Measurements from ENCODE around the gene MLF2.

Gene MLF2

DNA sequence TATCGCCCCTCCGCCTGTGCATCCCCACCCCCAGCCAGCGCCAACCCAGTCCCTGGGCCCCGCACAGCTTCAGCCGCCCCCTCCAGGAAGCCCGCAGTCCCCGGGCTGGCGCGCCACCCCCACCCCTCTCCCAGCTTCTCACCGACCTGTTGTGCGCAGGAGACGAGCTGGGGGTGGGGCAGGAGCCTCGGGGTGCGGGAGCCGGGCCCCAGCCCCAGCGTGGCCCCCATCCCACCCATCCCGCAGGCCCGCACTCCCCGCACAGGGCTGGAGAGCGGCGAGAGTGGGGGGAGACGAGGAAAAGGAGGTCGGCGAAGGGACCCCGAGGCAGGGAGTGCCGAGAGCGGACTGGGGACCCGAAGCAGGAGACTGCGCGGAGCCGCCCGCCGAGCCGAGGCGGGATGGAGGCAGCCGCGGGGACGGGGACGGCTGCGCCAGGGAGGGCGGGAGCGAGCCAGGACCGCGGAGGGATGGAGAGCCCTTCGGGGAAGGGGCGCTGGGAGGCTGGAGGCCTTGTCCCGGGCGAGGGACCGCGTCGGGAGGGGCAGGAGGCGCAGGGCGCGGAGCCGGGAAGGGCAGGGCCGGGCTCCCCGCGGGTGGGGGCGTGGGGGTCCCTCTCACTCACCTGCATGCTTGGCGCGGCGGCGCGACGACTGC is 52.8 kb downstream of the MLF2 start:
- no peak for DNase-seq (ENCODE audit: low read depth)
- TF ChIP-seq, protein P1, sequence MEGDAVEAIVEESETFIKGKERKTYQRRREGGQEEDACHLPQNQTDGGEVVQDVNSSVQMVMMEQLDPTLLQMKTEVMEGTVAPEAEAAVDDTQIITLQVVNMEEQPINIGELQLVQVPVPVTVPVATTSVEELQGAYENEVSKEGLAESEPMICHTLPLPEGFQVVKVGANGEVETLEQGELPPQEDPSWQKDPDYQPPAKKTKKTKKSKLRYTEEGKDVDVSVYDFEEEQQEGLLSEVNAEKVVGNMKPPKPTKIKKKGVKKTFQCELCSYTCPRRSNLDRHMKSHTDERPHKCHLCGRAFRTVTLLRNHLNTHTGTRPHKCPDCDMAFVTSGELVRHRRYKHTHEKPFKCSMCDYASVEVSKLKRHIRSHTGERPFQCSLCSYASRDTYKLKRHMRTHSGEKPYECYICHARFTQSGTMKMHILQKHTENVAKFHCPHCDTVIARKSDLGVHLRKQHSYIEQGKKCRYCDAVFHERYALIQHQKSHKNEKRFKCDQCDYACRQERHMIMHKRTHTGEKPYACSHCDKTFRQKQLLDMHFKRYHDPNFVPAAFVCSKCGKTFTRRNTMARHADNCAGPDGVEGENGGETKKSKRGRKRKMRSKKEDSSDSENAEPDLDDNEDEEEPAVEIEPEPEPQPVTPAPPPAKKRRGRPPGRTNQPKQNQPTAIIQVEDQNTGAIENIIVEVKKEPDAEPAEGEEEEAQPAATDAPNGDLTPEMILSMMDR (conservative IDR thresholded peaks at IDR 0.05; ENCODE audit: low read depth, low read length): no peak
- H3K4me3 ChIP-seq (ENCODE audit: low read depth, low read length): peak overlapping the region; percentile 51

DNA sequence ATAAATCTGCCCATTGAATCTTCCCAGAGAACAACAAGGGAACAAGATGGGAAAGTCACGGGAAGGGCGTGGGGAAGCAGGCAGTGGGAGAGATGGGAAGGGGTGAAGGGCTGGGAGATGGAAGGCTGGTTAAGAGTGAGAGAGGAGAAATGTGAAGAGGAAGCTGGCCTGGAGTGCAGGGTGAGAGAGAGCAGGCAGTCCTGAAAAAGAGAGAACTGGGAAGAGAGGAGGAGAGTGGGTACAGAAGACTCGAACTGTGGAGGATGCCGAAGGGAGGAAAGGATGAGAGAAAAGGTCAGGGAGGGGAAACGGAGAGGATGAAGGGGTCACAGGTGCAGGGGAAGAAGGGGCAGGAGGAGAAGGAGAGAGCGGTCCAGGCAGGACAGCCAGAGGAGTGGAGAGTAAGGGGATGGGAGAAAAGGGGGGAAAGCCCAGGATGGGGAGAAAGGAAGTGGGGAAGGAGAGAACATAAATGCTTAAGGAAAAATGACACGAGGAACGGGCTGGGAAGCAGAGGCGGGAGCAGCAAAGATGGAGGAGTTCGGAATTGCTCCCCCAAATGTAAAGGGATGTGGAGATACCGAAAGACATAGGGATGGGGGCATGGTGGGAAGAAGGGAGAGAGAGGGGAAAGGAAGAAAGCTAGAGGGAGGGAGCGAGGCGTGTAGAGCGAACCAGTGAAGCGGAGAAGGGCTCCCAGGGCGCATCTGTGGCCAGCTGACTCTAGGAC is 53.5 kb downstream of the MLF2 start:
- H3K4me3 ChIP-seq (ENCODE audit: low read depth, low read length): peak overlapping the region; percentile 51
- no peak for DNase-seq (ENCODE audit: low read depth)
- TF ChIP-seq, protein P1 (conservative IDR thresholded peaks at IDR 0.05; ENCODE audit: low read depth, low read length): no peak

DNA sequence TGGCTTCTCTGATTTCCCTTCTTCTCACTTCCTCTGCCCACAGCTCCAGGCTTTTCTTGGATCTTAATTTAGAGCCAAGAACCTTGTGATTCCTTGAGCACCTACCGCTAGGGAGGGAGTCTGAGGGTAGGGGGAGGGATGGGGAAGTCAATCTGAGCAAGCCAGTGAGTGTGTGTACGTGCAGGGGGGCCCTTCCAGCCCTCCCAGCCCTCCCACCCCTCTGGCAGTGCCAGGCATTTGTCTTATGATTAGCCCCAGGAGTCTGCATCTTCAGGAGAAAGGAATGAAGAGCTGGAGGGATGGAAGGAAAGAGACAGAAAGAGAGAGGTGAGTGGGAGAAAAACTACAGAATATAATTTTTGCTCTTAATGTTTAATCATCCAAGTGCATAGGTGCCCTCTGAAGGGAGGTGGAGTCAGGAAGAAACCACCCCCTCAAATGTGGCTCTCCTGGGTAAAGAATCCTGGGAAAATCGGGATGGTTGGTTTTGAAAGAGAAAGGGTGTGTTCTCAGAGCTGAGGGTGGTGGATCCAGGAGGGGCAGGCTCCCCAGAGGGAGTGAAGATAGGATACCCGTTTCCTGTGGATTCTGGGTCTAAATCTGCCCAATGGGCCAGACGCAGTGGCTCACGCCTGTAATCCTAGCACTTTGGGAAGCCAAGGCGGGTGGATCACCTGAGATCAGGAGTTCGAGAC is 54.4 kb downstream of the MLF2 start:
- TF ChIP-seq, protein P1 (conservative IDR thresholded peaks at IDR 0.05; ENCODE audit: low read depth, low read length): no peak
- H3K4me3 ChIP-seq (ENCODE audit: low read depth, low read length): no peak overlapping the region
- no peak for DNase-seq (ENCODE audit: low read depth)
